Endothelial cell (in vitro differentiated cells): ENCODE measurements around the gene SLA2. TPM values are rescaled to one million over a fixed set of nuclear protein-coding genes. Genes with fewer than 3 reads are reported as not detected.
"Not testable (repeated sequence)": the region's sequence is repeated elsewhere in the genome, so short reads cannot be mapped to it uniquely, and the experiment has no call there.

Source experiments
- DNase-seq: peaks from one replicate; pipeline ENCODE4 v3.0.0; 2021; ENCODE audit warnings: low spot score
- H3K27ac Mint-ChIP-seq: one replicate; pipeline ENCODE4 v1.8.0; 2021; ENCODE audit warnings: mixed read lengths, inconsistent platforms; ENCODE audit not compliant: unreplicated experiment
- H3K27me3 Mint-ChIP-seq: one replicate; pipeline ENCODE4 v1.8.0; 2021; ENCODE audit warnings: mild to moderate bottlenecking, moderate library complexity, mixed read lengths, inconsistent platforms; ENCODE audit not compliant: unreplicated experiment
- H3K36me3 Mint-ChIP-seq: one replicate; pipeline ENCODE4 v1.8.0; 2021; ENCODE audit warnings: mild to moderate bottlenecking, low read depth, mixed read lengths, inconsistent platforms; ENCODE audit not compliant: unreplicated experiment
- H3K4me1 Mint-ChIP-seq: one replicate; pipeline ENCODE4 v1.8.0; 2021; ENCODE audit warnings: mild to moderate bottlenecking, mixed read lengths, inconsistent platforms; ENCODE audit not compliant: unreplicated experiment
- H3K4me3 Mint-ChIP-seq: one replicate; pipeline ENCODE4 v1.8.0; 2021; ENCODE audit warnings: mild to moderate bottlenecking, mixed read lengths, inconsistent platforms; ENCODE audit not compliant: unreplicated experiment
- H3K9me3 Mint-ChIP-seq: one replicate; pipeline ENCODE4 v1.8.0; 2021; ENCODE audit warnings: mixed read lengths, inconsistent platforms; ENCODE audit not compliant: unreplicated experiment
- total RNA-seq: library from RNA; stranded (reverse); fragmentation: NEBNext Ultra II Directional; extraction: Animal tissue kit (Norgen Biotek cat#: 25700); gene quantifications from one replicate; pipeline ENCODE4 v1.2.1, GENCODE V29; 2021; ENCODE audit not compliant: unreplicated experiment
- TF ChIP-seq, protein P1 (sequence below): fragments of 200-600 bp; sonication (generic); IDR thresholded peaks from one replicate; pipeline ENCODE4 v1.5.0; 2021; ENCODE audit warnings: antibody characterized with exemption; ENCODE audit not compliant: unreplicated experiment

The SLA2 gene
- total RNA-seq, 1 donor from 2014 or later, result not detected

DNA sequence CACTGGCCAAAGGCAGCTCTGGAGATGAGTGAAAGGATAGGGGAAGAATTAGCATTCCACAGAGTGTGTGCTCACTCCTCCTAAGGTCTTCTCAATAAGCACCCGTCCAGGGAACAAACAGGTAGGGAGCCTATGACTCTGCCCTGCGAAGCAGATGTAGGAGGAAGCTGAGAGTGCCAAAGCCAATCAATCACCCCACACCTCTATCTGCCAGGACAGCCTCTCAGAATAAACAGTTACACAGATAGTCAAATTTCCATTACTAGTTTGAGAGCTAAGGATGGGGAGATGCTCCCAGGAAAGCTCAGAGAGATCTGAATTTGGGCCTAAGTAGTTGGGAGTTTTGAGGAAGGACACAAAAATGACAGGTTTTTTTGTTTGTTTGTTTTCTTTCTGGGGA lies 40.5 kb upstream of the SLA2 start:
- Mint-ChIP-seq H3K9me3 (no peaks in the 10 kb centered on the region), H3K27me3 (no peaks in the 10 kb centered on the region), H3K27ac (no peak overlapping the region), H3K4me3 (no peak overlapping the region), H3K36me3 (peaks cover 4% of the 10 kb centered on the region), H3K4me1 (no peaks in the 10 kb centered on the region)
- TF ChIP-seq, protein P1, sequence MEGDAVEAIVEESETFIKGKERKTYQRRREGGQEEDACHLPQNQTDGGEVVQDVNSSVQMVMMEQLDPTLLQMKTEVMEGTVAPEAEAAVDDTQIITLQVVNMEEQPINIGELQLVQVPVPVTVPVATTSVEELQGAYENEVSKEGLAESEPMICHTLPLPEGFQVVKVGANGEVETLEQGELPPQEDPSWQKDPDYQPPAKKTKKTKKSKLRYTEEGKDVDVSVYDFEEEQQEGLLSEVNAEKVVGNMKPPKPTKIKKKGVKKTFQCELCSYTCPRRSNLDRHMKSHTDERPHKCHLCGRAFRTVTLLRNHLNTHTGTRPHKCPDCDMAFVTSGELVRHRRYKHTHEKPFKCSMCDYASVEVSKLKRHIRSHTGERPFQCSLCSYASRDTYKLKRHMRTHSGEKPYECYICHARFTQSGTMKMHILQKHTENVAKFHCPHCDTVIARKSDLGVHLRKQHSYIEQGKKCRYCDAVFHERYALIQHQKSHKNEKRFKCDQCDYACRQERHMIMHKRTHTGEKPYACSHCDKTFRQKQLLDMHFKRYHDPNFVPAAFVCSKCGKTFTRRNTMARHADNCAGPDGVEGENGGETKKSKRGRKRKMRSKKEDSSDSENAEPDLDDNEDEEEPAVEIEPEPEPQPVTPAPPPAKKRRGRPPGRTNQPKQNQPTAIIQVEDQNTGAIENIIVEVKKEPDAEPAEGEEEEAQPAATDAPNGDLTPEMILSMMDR, result no peak
- no peak for DNase-seq

DNA sequence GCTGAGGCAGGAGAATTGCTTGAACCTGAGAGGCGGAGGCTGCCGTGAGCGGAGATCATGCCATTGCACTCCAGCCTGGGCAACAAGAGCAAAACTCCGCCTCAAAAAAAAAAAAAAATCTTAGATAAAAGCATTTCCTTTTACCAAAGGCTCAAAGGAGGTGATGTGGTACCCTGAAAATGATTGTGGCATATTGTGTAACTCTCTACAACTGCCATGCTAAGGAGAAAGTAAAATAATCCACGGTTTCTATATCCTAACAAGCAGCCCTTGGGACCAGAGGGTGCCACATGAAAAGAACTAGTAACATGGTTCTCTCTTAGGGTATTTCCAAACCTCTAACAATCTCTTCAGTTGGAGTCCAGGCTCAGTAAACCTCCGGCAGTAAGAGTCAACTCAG lies 38.8 kb upstream of the SLA2 start:
- H3K9me3 Mint-ChIP-seq, result no peaks in the 10 kb centered on the region
- no peak for DNase-seq
- H3K27ac Mint-ChIP-seq, result no peak overlapping the region
- TF ChIP-seq, protein P1, result no peak
- H3K4me3 Mint-ChIP-seq, result no peak overlapping the region
- H3K4me1 Mint-ChIP-seq, result no peaks in the 10 kb centered on the region
- H3K36me3 Mint-ChIP-seq, result peaks cover 7% of the 10 kb centered on the region
- no peaks in the 10 kb centered on the region for H3K27me3 Mint-ChIP-seq

- Mint-ChIP-seq H3K9me3 (no peaks in the 10 kb centered on the region), H3K4me1 (no peaks in the 10 kb centered on the region), H3K4me3 (no peak overlapping the region), H3K27me3 (no peaks in the 10 kb centered on the region), H3K36me3 (peaks cover 17% of the 10 kb centered on the region), H3K27ac (no peak overlapping the region)
- DNase-seq, result no peak
- TF ChIP-seq, protein P1, result no peak
Observed at GRCh38 chr20:36682311-36682710, 36.3 kb upstream of the SLA2 start.

- Mint-ChIP-seq H3K27ac (no peak overlapping the region), H3K36me3 (peaks cover 13% of the 10 kb centered on the region), H3K9me3 (no peaks in the 10 kb centered on the region), H3K4me3 (peak overlapping the region; percentile 79), H3K4me1 (no peaks in the 10 kb centered on the region), H3K27me3 (no peaks in the 10 kb centered on the region)
- DNase-seq, result no peak
- TF ChIP-seq, protein P1, result no peak
Observed at GRCh38 chr20:36677422-36677771, 31.4 kb upstream of the SLA2 start.

- TF ChIP-seq, protein P1, result no peak
- no peak overlapping the region for H3K27ac Mint-ChIP-seq
- H3K27me3 Mint-ChIP-seq, result no peaks in the 10 kb centered on the region
- no peaks in the 10 kb centered on the region for H3K9me3 Mint-ChIP-seq
- no peak overlapping the region for H3K4me3 Mint-ChIP-seq
- peaks cover 13% of the 10 kb centered on the region for H3K36me3 Mint-ChIP-seq
- DNase-seq, result peak; percentile 12
- no peaks in the 10 kb centered on the region for H3K4me1 Mint-ChIP-seq
Observed at GRCh38 chr20:36676701-36677421, 30.9 kb upstream of the SLA2 start.

DNA sequence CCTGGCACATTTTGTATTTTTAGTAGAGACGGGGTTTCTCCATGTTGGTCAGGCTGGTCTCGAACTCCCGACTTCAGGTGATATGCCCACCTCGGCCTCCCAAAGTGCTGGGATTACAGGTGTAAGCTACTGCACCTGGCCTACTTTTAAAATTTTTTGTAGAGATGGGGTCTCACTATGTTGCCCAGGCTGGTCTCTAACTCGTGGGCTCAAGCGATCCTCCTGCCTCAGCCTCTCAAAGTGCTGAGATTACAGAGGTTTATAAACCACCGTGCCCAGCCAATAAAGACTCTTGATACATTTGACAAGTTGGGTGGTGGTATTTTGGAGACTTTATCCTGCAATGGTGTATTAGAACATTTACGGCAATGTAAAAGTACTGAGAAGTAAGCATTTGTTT lies 29.5 kb upstream of the SLA2 start:
- H3K4me3 Mint-ChIP-seq, H3K4me1 Mint-ChIP-seq, DNase-seq, H3K9me3 Mint-ChIP-seq, H3K27ac Mint-ChIP-seq, H3K27me3 Mint-ChIP-seq: not testable (repeated sequence)
- peaks cover 13% of the 10 kb centered on the region for H3K36me3 Mint-ChIP-seq
